AG04450 (cell line): Measurements from ENCODE around the gene TTLL9. TPM values are rescaled to one million over a fixed set of nuclear protein-coding genes. Genes with fewer than 3 reads are reported as not detected.

ENCODE experiments used
- CTCF ChIA-PET: fragments of 300-600, 350-600 bp; formaldehyde crosslinking; extraction: SDS; loops from one replicate; lab custom pipeline; 2022; ENCODE audit warnings: antibody characterized with exemption, inconsistent platforms; lab: Charles Lee
- POLR2A ChIA-PET: fragments of 350-600 bp; formaldehyde crosslinking; extraction: SDS; loops from one replicate; lab custom pipeline; 2021; ENCODE audit warnings: antibody characterized with exemption, inconsistent platforms; lab: Yijun Ruan, JAX
- DNase-seq: peaks from one replicate; pipeline ENCODE4 v3.0.0-alpha.2; 2011; ENCODE audit warnings: low read depth, low spot score
- H3K27ac ChIP-seq: one replicate; pipeline ENCODE4 v1.5.1; 2012; ENCODE audit warnings: low read depth, low read length, control low read depth
- H3K27me3 ChIP-seq: one replicate; pipeline ENCODE4 v1.6.0; 2012; ENCODE audit warnings: low read length; ENCODE audit not compliant: control insufficient read depth, insufficient read depth
- H3K4me3 ChIP-seq: 2 replicates; pipeline ENCODE4 v1.5.1; 2011; ENCODE audit warnings: mild to moderate bottlenecking, low read depth, low read length, control low read depth
- H3K9me3 ChIP-seq: 2 replicates; pipeline ENCODE4 v1.5.1; 2012; ENCODE audit warnings: low read length; ENCODE audit not compliant: control insufficient read depth, insufficient read depth
- polyA plus RNA-seq: library from polyadenylated mRNA; depleted of rRNA; stranded (reverse); fragments of >200 nt; gene quantifications from 2 replicates; pipeline ENCODE4 v1.2.3, GENCODE V29; 2011
- TF ChIP-seq, protein P1 (sequence below): IDR thresholded peaks from 2 replicates; pipeline ENCODE4 v1.5.1; 2011; ENCODE audit warnings: low read depth, low read length, control low read depth, inconsistent platforms

The TTLL9 gene
- polyA plus RNA-seq, 1 experiment, result not detected

DNA sequence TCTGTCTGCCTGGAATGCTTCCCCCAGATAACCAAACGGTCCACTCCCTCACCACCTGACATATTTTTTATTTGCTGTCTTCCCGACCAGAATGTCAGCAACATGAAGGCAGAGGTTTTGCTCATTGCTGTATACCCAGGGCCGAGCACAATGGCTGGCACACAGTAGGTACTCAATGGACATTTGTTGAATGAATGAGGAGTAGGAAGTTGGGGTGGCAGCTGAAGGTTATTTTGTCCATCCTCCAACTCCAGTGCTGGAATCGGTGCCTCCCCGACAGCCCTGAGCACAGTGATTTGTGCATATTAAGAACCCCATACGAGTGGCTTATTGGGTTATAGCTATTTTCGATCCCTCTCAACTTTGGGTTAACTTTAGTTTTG, 10.4 kb upstream of the TTLL9 start:
- ChIA-PET CTCF (interaction anchor here (0.6 to 2.4 kb wide), 7 partner anchors 10 to 824 kb away, joined by 3 to 12 read pairs (median 4); partner anchors contain the start of gene PDRG1), POLR2A (interaction anchor here (0.7 kb wide), 1 partner anchor 376 kb away, joined by 3 read pairs; no protein-coding TSS in a partner anchor)
- no peak overlapping the region for H3K27ac ChIP-seq
- no peak for DNase-seq
- no peak overlapping the region for H3K4me3 ChIP-seq
- TF ChIP-seq, protein P1, sequence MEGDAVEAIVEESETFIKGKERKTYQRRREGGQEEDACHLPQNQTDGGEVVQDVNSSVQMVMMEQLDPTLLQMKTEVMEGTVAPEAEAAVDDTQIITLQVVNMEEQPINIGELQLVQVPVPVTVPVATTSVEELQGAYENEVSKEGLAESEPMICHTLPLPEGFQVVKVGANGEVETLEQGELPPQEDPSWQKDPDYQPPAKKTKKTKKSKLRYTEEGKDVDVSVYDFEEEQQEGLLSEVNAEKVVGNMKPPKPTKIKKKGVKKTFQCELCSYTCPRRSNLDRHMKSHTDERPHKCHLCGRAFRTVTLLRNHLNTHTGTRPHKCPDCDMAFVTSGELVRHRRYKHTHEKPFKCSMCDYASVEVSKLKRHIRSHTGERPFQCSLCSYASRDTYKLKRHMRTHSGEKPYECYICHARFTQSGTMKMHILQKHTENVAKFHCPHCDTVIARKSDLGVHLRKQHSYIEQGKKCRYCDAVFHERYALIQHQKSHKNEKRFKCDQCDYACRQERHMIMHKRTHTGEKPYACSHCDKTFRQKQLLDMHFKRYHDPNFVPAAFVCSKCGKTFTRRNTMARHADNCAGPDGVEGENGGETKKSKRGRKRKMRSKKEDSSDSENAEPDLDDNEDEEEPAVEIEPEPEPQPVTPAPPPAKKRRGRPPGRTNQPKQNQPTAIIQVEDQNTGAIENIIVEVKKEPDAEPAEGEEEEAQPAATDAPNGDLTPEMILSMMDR, result no peak
- H3K27me3 ChIP-seq, result peaks cover 64% of the 10 kb centered on the region
- H3K9me3 ChIP-seq, result no peaks in the 10 kb centered on the region

DNA sequence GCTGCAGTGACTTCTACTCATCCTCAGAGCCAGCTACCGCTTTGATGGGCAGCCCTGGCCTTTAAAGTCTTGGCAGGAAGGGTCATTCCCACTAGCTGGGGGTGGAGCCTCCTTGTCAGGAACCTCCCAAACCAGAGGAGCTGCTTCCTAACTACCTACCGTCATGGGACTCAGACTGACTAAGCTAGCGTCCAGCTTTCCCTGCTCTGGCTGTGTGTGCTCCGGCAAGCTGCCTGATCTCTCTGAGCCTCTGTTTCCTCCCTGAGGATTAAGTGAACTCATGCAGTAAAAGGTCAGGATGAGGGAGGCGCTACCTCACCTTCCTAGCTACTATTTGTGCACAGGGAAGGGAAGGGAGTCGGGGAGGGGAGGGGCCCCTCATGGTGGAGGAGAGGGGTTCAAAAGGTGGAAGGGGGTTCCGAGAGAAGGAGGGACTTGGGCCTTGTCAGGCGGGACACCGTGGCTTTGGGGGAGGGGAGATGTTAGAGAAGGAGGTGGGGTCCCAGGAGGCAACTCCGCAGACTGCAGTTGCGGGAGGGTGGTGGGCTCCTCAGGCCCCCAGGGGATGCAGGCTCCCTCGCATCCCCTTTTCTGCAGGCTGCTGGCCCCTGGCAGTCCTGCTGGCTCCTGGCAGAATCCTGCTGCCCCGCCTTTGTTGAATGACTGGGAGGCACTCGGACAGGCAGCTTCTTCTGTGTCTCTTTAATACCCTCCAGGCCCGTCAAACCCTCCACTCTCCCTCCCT, 9.9 kb upstream of the TTLL9 start:
- H3K9me3 ChIP-seq, result no peaks in the 10 kb centered on the region
- DNase-seq, result no peak
- no peak overlapping the region for H3K27ac ChIP-seq
- POLR2A ChIA-PET, result interaction anchor here (0.7 kb wide), 1 partner anchor 375 kb away, joined by 3 read pairs; no protein-coding TSS in a partner anchor
- H3K4me3 ChIP-seq, result peak overlapping the region; percentile 48; the same call in 1 of the 2 replicates
- CTCF ChIA-PET, result interaction anchor here (0.8 to 2.4 kb wide), 6 partner anchors 9 to 92 kb away, joined by 3 to 12 read pairs (median 4); partner anchors contain the start of gene PDRG1
- TF ChIP-seq, protein P1, result no peak
- peaks cover 60% of the 10 kb centered on the region for H3K27me3 ChIP-seq

GRCh38 chr20:31861135-31861384, 9.4 kb upstream of the TTLL9 start:
- POLR2A ChIA-PET, result no interaction called here
- no peaks in the 10 kb centered on the region for H3K9me3 ChIP-seq
- CTCF ChIA-PET, result interaction anchor here (1.0 kb wide), 1 partner anchor 9 kb away, joined by 3 read pairs; no protein-coding TSS in a partner anchor
- peak overlapping the region; percentile 48 for H3K4me3 ChIP-seq
- DNase-seq, result no peak
- TF ChIP-seq, protein P1, result no peak
- no peak overlapping the region for H3K27ac ChIP-seq
- H3K27me3 ChIP-seq, result peaks cover 62% of the 10 kb centered on the region

DNA sequence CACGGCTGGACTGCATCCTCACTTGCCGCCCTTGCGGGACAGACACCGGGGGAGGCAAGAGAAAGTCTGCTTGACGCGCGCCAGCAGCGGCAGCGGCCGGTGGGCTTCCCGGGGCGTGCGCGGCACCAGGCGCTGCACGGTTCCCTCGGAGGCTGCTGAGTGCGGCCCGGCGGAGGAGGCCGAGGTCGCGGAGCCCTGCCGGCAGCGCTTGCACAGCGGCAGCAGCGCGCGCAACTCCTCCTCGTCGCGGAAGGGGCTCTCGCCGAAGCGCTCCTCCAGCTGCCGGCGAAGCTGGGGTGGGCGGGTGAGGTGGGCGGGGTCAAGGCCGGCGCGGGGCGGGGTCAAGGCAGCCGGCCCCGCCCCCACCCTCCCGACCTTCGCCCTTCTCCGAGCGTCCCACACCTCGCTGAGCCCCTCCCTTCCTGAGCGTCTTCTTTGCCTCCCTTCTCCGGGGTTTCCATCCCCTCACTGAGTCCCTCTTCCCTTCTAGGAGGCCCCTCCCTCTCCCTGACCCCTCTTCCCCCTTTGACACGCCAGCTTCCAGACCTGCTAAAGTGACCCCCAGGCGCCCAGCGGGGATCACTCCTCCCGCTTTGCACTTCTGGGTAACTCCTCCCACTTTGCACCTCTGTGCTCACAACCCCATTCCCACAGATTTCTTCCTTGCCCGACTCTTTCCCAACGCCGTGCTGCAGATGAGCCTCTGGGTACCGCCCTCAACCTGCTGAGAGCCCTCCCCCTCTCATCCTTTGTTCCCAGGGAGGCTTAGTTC, 8.9 kb upstream of the TTLL9 start:
- CTCF ChIA-PET, result interaction anchor here (1.0 to 4.2 kb wide), 2 partner anchors 9 to 10 kb away, joined by 3 to 30 read pairs; no protein-coding TSS in a partner anchor

More for the DNA sequence above, 8.9 kb upstream of the TTLL9 start:
- Histone ChIP-seq H3K27me3 (peaks cover 63% of the 10 kb centered on the region), H3K9me3 (no peaks in the 10 kb centered on the region), H3K27ac (no peak overlapping the region), H3K4me3 (peak overlapping the region; percentile 48)
- TF ChIP-seq, protein P1, result no peak
- POLR2A ChIA-PET, result no interaction called here
- no peak for DNase-seq
